DMS79 treated with DMSO at 0.1 percent for 48 hours (cell line): Measurements from ENCODE around the gene TRABD.

ENCODE experiments used
- DNase-seq: peaks from one replicate; lab custom pipeline; 2025; lab: John Stamatoyannopoulos, UW

TRABD gene

DNA sequence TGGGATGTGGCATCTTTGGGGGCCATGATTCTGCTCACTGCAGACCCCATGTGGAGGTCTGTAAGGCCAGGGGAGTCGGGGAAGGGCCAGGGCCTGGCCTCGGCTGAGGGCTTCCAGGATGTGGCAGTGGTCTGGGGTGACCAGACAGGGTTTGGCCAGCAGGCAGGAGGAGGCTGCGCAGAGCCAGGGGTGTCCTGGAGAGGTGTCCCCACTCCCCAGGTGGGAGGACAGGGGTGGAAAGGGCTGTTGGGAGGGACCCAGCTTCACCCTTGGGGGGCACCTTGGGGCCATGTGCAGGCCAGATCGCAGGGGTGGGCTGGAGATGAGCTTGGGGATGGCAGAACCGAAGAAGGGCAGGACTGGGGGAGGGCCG lies 11.7 kb upstream of the TRABD start:
- no peak for DNase-seq

DNA sequence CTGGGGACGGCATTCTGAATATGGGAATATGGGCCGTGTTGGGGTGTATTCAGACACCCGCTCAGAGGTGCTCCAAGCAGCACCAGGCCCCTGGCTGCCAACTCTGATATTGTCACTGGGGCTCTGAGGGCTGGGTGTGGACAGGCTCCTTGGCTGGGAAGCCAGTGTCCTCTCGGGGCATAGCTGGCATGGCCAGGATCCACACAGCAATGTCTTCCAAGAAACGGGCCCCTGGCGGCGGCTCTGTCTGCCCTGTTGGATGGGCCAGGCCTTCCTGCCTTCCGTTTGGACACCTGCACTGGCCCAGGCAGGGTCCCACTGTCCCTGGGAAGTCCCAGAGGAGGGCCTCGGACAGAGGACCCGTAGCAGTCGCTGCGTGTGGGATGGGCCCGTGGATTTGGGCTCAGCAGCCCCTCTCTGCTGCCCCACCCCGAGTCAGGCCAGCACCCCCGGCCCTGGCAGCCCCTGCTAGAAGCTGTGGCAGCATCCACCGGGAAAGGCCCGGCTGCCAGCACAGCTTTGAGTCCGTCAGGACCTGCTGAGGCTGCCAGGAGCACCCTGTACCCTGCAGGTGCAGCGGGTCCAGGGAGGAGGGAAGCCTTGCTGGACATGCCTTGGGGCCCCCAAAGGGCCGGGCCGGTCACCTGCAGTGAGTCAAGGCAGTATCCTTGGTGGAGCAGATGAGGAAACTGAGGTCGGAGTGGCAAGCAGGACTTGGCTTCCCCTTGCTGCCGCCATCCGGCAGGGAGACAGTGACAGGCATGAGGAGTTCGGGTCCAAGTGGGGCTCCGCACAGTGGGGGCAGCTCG lies 11.1 kb upstream of the TRABD start:
- no peak for DNase-seq

DNA sequence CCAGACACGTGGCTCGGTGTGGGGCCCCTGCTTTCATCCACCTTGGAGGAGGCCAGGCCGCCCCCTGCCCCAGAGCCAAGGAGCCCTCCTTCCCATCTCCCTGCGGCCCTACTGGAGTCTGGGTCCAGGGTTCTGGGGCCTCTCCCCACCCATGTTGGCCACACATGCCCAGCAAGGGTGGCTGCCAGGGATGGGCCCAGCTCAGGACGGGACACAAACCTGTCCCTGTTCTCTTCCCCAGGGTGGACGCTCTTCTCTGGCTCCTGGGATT lies 10.6 kb upstream of the TRABD start:
- DNase-seq: no peak

DNA sequence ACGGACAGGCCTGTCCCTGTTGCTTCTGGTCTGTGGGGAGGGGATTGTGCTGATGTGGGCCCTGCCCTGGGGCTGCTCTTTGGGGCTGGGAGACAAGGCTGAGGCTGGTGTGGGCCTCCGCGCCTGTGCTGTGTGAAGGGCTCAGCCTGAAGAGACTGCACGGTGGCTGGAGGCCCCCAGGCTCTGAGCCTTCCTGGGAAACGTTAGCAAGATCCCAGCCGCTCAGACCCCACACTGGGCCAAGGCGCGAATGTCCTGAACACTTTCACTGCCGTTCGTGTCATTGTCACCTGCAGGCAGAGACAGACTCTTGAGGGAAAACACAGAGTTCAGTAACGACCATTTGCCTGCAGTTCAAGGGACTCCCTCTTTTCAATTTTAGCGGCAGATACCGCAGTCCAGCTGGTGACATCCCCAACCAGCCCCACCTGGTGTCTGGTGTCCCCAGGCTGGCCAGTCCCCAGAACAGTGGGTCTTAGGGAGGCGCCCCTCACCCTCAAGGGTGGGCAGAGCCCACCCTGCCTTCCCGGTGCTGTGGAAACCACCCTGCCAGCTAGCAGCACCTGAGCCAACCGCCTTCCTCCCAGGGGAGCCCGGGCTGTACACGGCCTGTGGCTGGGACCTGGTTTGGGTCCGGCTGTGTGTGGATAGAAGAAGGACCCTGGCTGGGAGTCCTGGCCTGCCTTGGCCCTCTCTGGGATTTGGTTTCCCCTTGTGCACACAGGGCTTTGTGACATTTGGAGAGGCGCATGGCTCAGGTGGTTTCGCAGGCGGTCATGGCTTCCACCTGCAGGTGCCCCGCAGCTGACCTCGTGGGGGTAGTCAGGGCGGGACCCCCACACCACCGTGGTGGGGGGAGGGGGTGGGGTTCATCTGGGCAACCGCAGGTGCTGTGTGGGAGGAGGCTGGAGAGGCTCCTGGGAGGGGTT lies 9.5 kb upstream of the TRABD start:
- no peak for DNase-seq

DNA sequence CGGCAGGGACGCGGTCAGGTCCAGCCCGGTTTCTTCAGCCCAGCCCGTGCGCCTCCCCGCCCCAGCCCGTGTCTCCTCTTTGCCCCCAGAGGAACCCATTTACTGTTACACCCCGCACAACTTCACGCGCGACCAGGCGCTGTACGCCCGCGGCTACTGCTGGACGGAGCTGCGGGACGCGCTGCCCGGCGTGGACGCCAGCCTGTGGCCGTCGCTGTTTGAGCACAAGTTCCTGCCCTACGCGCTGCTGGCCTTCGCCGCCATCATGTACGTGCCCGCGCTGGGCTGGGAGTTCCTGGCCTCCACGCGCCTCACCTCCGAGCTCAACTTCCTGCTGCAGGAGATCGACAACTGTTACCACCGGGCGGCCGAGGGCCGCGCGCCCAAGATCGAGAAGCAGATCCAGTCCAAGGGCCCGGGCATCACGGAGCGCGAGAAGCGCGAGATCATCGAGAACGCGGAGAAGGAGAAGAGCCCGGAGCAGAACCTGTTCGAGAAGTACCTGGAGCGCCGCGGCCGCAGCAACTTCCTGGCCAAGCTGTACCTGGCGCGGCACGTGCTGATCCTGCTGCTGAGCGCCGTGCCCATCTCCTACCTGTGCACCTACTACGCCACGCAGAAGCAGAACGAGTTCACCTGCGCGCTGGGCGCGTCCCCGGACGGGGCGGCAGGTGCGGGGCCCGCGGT lies 8.7 kb upstream of the TRABD start:
- DNase-seq: no peak

DNA sequence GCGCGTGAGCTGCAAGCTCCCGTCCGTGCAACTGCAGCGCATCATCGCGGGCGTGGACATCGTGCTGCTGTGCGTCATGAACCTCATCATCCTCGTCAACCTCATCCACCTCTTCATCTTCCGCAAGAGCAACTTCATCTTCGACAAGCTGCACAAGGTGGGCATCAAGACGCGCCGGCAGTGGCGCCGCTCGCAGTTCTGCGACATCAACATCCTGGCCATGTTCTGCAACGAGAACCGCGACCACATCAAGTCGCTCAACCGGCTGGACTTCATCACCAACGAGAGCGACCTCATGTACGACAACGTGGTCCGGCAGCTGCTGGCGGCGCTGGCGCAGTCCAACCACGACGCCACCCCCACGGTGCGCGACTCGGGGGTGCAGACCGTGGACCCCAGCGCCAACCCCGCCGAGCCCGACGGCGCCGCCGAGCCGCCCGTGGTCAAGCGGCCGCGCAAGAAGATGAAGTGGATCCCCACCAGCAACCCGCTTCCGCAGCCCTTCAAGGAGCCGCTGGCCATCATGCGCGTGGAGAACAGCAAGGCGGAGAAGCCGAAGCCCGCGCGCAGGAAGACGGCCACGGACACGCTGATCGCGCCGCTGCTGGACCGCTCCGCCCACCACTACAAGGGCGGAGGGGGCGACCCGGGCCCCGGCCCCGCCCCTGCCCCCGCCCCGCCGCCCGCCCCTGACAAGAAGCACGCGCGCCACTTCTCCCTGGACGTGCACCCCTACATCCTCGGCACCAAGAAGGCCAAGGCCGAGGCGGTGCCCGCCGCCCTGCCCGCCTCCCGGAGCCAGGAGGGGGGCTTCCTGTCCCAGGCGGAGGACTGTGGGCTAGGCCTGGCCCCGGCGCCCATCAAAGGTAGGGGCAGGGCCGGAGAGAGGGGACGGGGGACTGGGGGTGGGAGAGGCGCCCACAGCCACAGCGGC lies 7.9 kb upstream of the TRABD start:
- DNase-seq: no peak

DNA sequence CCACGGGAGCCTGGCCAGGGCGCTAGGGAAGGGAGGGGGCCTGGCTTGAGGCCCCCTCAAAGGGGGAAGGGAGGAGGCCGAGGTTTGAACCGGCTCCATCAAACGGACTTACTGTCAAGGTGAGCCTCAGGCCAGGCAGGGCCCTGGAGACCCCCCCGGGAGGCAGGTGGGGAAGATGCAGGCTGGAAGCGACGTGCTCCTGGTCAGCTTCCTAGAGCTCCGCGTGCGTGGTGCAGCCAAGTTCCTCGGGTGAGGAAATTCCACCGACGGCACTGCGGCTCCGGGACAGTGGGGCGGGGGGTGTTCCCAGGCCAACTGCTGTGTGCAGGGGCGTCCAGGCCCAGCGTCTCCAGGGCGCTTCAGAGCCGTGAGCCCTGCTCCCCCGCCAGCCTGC lies 7.2 kb upstream of the TRABD start:
- DNase-seq: no peak

DNA sequence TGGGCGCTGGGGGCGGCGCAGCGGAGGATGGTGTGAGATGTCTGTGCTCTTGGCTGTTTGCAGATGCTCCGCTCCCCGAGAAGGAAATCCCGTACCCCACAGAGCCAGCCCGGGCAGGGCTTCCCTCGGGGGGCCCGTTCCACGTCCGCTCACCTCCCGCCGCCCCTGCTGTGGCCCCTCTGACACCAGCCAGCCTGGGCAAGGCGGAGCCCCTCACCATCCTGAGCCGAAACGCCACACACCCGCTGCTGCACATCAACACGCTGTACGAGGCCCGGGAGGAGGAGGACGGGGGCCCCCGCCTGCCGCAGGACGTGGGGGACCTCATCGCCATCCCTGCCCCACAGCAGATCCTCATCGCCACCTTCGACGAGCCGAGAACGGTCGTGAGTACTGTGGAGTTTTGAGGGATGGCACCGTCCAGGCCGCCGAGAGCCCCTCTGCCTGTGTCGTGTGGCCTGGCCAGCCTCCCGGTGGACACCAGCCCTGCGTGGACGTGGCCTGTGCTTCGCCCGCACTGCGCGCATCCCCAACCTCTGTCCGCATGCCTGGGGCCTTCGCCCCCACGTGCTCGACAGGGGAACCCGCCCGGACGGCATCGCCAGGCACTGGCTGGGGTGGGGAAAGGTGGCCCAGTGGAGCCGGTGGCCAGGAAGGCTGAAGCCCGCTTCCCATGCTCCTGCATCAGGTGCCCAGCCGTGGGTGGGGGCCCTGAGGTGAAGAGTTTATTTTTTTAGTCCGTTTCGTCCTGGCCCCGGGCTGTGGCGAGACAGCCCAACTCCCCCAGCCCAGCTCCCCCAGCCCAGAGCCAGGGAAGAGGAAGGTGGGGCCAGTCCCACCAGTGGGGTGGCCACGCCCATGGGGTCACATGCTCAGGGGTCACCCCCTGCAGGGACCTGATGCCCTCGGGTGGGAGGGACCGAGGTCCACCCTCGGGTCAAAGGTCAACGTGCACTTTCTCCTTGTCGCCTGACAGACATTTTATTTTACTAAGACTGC lies 6.5 kb upstream of the TRABD start:
- DNase-seq: no peak

DNA sequence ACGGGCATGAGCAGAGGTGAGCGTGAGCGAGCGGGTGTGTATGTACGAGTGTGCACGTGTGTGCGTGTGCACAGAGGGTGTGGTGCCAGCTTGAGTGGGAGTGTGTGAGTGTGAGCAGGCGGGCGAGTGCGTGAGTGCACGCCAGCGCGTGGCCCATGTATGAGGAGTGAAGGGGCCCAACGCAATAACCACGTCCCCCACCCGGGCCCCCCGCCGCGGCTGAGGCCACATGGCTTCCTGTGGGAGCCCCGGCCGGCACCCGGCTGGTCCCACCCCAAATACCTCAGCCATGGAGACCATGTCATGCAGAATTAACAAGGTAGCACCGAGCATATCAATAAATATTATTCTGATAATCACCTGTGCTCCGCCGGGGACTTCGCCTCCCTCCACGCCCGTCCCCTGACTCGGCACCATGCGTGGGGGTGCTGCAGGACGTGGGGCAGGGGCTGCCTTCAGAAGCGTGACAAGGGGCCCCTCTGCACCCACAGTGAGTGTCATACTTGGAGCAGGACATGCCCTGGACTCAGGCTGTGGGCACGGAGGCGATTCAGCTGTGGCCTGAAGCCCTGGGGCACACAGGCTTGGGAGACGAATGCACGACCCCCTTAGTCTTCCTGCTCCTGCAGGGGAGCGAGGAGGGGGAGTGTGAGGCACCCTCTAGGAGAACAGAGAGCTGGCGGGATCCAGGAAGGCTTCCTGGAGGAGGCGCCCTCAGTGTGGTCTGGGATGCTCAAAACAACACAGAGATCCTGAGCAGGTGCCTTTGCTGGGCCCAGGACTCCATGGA lies 5.6 kb upstream of the TRABD start:
- DNase-seq: no peak

DNA sequence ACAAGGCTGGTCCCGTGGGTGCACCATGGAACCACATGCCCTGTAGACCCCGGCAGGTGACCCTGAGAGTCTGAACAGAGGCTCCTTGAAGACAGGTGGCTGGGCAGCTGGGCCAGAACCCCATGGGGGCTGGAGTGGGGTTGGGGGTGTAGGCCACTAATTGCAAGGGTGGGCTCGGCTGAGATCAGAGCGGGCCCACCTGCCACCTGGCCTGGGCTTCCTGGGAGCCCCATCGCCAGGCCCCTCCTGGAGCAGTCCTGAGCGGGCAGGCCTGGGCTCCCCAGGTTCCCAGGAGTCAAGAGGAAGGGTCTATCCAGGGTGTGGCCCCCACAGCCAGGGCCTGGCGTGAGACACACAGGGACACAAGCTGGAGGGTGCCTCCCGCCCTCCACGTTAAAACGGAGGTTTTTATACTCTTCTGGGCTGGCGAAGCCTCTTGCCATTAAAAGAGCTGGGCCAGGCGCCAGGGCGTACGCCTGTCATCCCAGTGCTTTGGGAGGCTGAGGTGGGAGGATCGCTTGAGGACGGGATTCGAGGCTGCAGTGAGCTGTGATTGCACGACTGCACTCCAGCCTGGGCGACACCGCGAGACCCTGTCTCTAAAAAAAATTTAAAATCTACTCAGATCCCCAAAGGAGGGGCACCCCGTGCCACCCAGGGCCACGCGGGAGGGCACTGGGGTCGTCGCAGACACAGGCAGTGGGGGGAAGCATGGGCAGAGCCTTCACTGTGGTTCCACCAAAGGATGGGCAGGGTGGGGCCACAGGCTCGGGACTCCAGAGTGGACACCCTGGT lies 4.8 kb upstream of the TRABD start:
- DNase-seq: no peak

DNA sequence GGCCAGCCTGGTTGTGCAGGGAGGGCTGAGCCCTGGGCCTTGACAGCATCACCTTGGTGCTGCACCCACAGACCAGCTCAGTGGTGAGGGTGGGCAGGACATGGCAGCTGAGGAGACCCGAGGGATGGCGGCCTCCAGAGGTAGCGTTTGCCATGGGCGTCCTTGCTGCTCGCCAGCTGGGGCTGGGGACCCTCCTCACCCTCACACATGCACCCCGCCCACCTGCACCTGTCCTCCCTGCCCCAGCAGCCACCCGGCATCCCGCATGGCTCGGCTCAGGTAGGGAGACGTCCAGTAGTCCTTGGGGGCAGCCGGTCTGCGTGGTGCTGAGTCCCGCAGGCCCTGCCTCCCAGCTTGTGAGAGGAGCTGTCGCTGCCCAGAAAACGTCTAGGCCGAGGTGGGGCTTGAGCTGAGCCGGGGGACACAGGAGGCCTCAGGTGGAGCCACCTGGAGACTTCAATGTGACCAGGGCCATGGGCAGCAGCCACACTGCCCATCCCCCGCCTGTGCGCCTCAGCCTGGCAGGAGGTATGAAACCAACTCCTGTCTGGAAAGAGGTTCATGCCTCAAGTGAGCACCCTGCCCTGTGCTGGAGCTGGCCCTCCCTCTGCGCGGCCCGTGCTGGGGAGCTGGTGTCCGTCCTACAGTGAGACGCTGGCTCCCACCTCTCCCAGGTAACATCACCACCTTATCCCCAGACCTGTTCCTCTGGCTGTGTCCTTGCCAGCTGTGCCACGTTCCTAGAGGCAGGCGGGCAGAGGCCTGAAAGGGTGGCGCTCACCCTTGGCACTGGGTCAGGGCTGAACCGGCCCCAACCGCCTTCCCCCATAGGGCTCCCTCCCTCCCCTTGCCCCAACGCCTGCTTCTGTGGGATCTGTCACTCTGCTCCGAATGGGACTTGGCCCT lies 3.3 kb upstream of the TRABD start:
- DNase-seq: no peak

DNA sequence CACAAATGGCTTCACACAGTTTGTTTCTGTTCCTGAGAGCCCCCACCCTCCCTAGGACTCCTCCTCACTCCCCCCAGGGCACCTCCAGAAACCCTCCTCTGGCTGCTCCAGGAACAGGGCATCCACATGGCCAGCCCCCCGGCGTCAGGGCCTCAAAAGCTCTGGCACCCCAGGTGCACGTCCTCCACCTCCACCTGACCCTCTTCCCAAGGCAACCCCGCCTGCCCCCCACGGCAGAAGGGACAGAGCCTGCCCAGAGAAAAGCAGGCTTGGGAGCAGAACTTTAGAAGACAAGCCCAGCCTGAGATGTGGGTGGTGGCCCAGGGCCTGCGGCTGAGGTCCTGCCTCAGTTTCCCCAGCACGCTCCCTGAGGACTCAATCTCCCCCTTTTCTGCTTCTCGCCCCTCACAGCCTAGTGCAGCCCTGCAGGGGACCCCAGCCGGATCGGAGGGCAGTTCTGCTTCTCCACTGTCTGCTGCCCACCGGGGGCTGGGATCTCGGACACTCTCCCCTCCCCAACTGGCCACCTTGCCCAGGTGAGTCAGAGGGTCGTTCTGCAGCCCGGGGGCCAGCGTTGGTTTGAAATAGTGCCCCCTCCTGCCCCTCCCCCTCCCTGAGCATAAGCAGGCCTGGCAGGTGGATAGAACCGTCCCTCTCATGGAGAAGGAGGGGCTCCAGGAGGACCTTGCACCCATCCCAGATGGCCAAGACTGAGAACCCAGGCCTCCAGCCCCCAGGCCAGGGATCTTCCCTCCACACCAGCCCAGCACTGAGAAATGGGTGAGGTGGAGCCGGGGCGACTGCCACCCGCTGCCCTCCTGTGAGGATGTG lies 2.4 kb upstream of the TRABD start:
- no peak for DNase-seq

DNA sequence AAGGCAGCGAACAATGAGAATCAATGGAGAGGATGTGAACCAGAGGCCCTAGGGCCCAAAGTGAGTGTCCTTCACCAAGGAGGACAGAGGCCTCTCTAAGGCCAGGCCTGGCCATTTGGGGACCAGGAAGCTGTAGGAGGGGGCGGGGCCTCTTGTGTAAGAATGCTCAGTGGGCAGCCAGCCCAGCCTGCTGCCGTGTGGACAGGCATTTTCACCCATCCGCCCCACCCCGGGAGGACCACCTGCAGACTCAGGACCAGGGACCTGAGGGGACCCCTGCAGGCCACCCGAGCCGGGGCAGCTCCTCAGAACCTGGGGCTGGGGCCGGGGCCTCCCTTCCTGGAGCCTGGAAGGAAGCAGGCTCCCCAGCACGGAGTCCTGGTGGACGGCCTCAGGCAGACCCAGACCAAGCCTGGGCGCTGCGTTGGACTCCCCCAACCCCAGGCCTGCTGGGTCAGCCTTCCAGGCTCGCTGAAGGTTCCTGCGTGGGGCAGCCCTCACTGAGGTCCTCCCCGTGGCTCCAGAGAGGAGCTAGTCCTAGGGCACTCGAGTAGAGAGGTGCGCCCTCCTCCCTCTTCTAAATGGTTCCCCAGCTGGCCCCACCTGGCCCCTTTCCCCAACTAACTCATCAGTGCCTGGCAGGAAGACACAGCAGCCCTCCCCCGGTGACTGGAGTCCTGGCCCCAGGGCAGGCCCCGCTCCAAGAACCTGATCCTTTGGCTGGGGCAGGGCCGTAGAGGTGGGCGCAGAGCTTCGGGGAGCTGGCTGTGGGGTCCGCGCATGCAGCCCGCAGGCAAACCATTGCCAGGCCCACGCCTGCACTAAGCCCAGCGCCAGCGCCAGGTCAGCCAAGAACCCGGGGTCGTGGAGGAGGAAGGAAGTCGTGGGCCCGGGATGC lies 1.5 kb upstream of the TRABD start:
- DNase-seq: no peak

DNA sequence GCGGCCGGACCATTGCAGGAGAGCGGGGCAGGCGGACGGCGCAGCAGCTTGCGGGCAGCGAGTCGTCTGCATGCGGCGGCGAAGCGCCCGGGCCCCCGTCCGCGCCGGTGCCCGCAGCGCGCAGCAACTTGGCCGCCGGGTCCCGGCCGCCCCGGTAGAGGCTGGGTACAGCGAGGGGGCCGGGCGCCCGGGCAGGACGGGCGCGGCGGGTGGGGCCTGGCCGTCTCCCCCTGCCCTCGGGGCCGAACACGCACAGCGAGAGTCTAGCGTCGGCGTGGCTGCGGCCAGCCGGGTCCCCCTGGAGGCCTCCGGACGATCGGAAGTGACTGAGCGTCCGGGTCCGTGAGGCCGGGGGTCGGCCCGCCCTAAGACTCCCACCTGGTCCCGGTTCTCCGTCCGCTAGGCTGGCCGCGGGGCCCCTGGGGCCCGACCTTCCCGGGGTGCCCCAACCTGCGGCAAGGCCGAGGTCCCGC lies 775 bp upstream of the TRABD start:
- no peak for DNase-seq

DNA sequence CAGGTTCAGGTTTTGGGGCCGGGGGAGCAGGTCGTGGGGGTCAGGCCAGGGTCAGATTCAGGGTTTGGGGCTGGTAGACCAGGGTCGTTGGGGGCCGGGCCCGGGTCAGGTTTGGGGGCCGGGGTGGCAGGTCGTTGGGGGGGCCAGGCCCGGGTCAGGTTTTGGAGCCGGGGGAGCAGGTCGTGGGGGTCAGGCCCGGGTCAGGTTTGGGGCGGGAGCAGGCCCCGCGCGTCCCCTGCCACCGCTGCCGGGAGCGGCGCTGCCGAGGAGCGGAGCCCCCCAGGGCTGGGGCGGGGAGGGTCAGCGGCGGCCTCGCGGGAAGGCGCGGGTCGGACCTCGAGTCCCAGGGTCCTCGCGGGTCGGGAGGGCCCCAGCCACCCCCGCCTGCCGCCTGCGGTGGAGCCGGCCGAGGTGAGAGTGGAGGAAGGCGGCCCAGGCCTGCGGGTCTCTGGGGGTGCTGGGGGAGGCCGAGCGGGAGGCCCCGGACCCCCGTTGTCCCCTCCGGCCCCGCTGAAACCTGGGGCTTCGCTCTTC lies 535 bp downstream of the TRABD start:
- no peak for DNase-seq
